Transverse colon (tissue), 4 donors: Measurements from ENCODE around the gene C1QTNF6.

ENCODE experiments used
- CTCF ChIP-seq, 5 experiments: fragments of 200-600 bp in 3 of 5; fragments of 450-650 bp in 2 of 5; sonication (generic) in 3 of 5; IDR thresholded peaks; 1 replicate in 2 of 5; 2 replicates in 3 of 5; pipeline ENCODE4 v1.5.1; 2016 to 2017; ENCODE audit warnings: antibody characterized with exemption in 5 of 5, inconsistent platforms in 3 of 5, mild to moderate bottlenecking in 2 of 5, moderate library complexity in 1 of 5
- POLR2A ChIP-seq: fragments of 450-650 bp; IDR thresholded peaks from one replicate; pipeline ENCODE4 v1.6.1; 2016; ENCODE audit warnings: antibody characterized with exemption, mild to moderate bottlenecking, moderate library complexity
- POLR2AphosphoS5 ChIP-seq, 3 donors: sonication (generic); formaldehyde crosslinking; IDR thresholded peaks; one replicate each; pipeline ENCODE4 v1.6.1; 2016; ENCODE audit warnings: antibody characterized with exemption in 3 of 3

GRCh38 chr22:37165940-37166674 lies 21.9 kb downstream of the C1QTNF6 start:
- TF ChIP-seq CTCF (IDR thresholded peaks at IDR 0.05) (no peak), POLR2A (no peak), POLR2AphosphoS5 (IDR thresholded peaks at IDR 0.05) (no peak)
